Measurements from ENCODE around the gene LRRC25.
"Not testable (repeated sequence)": the region's sequence is repeated elsewhere in the genome, so short reads cannot be mapped to it uniquely, and the experiment has no call there.

LRRC25 gene

GRCh38 chr19:18402455-18403248 lies 5.2 kb upstream of the LRRC25 start:
- not testable (repeated sequence) for DNase-seq (ENCODE audit: low read depth)

- DNase-seq (ENCODE audit: low read depth): no peak
These were observed 4.2 kb upstream of the LRRC25 start for GRCh38 chr19:18401580-18402112.

- DNase-seq (ENCODE audit: low read depth): no peak
These were observed 1.6 kb upstream of the LRRC25 start for GRCh38 chr19:18399008-18399407.

- DNase-seq (ENCODE audit: low read depth): no peak
These were observed 766 bp downstream of the LRRC25 start for GRCh38 chr19:18396471-18397241.

- DNase-seq (ENCODE audit: low read depth): no peak
These were observed 3.6 kb downstream of the LRRC25 start for GRCh38 chr19:18393836-18394235.

GRCh38 chr19:18392926-18393325 lies 4.5 kb downstream of the LRRC25 start:
- no peak for DNase-seq (ENCODE audit: low read depth)

GRCh38 chr19:18392417-18392816 lies 5.0 kb downstream of the LRRC25 start:
- DNase-seq (ENCODE audit: low read depth): no peak

- DNase-seq (ENCODE audit: low read depth): no peak
These were observed 5.8 kb downstream of the LRRC25 start for GRCh38 chr19:18391509-18392075.

- no peak for DNase-seq (ENCODE audit: low read depth)
These were observed 7.1 kb downstream of the LRRC25 start for GRCh38 chr19:18390065-18390907.

- DNase-seq (ENCODE audit: low read depth): no peak
These were observed 7.7 kb downstream of the LRRC25 start for GRCh38 chr19:18389726-18390064.

- no peak for DNase-seq (ENCODE audit: low read depth)
These were observed 8.3 kb downstream of the LRRC25 start for GRCh38 chr19:18388960-18389725.

GRCh38 chr19:18388100-18388959 lies 9.1 kb downstream of the LRRC25 start:
- no peak for DNase-seq (ENCODE audit: low read depth)

- no peak for DNase-seq (ENCODE audit: low read depth)
These were observed 10.7 kb downstream of the LRRC25 start for GRCh38 chr19:18386543-18387271.

- peak; percentile 70 for DNase-seq (ENCODE audit: low read depth)
These were observed 11.5 kb downstream of the LRRC25 start, which contains the start of gene GDF15 for GRCh38 chr19:18385675-18386542. GDF15 (plus strand) TSS chr19:18386158; CDS start chr19:18386190, 32 bp downstream.

GRCh38 chr19:18385359-18385674 lies 12.1 kb downstream of the LRRC25 start:
- no peak for DNase-seq (ENCODE audit: low read depth)

GRCh38 chr19:18384775-18385174 lies 12.6 kb downstream of the LRRC25 start:
- no peak for DNase-seq (ENCODE audit: low read depth)

GRCh38 chr19:18383622-18384021 lies 13.8 kb downstream of the LRRC25 start:
- DNase-seq (ENCODE audit: low read depth): not testable (repeated sequence)

GRCh38 chr19:18380843-18381242 lies 16.6 kb downstream of the LRRC25 start:
- DNase-seq (ENCODE audit: low read depth): no peak

Data from GM04503 (cell line).